ENCODE measurements around the gene TRIM44. TPM values are rescaled to one million over a fixed set of nuclear protein-coding genes. Genes with fewer than 3 reads are reported as not detected.

The TRIM44 gene
- total RNA-seq, 2 experiments from 2014 or later: 11.3 to 19.9 TPM

GRCh38 chr11:35623621-35624168, 38.9 kb upstream of the TRIM44 start:
- Histone ChIP-seq H3K27ac (ENCODE audit: low read depth, low read length, poor library complexity, severe bottlenecking) (no peak overlapping the region), H3K4me1 (ENCODE audit: insufficient read depth, low read length, poor library complexity, severe bottlenecking) (no peaks in the 10 kb centered on the region), H3K9me3 (ENCODE audit: low read length) (no peaks in the 10 kb centered on the region), H3K36me3 (ENCODE audit: insufficient read depth, low read length) (no peaks in the 10 kb centered on the region), H3K79me2 (ENCODE audit: insufficient read depth, low read depth, low read length) (no peaks in the 10 kb centered on the region), H3K4me3 (ENCODE audit: low read depth, low read length, poor library complexity, severe bottlenecking) (no peak overlapping the region), H3K4me2 (ENCODE audit: low read length) (no peak overlapping the region), H3K9me2 (ENCODE audit: insufficient read depth, low read length) (no peaks in the 10 kb centered on the region), H2AFZ (ENCODE audit: low read length) (no peak overlapping the region), H4K20me1 (ENCODE audit: insufficient read depth, low read length) (no peaks in the 10 kb centered on the region; the same call in 1 of the 2 replicates)
- ChIA-PET POLR2A (no interaction called here), CTCF (ENCODE audit: unreplicated experiment) (interaction anchor here (0.6 kb wide), 1 partner anchor 571 kb away, joined by 3 read pairs; no protein-coding TSS in a partner anchor)
- no peak for DNase-seq (ENCODE audit: low spot score)
- TF ChIP-seq CTCF (conservative IDR thresholded peaks at IDR 0.05; ENCODE audit: low read length) (no peak), EZH2phosphoT487 (IDR thresholded peaks at IDR 0.05; ENCODE audit: borderline replicate concordance, low read depth, low read length) (no peak)
- intact Hi-C loops (cut with micrococcal nuclease; ENCODE audit: unreplicated experiment): no loop called here
- no TSS peak for BruUV-seq (replicated peaks)

GRCh38 chr11:35624316-35624715, 38.3 kb upstream of the TRIM44 start:
- CTCF ChIA-PET (ENCODE audit: unreplicated experiment): no interaction called here
- no peaks in the 10 kb centered on the region; the same call in 1 of the 2 replicates for H4K20me1 ChIP-seq (ENCODE audit: insufficient read depth, low read length)
- no peak for DNase-seq (ENCODE audit: low spot score)
- intact Hi-C loops (cut with micrococcal nuclease; ENCODE audit: unreplicated experiment): no loop called here
- no TSS peak for BruUV-seq (replicated peaks)
- TF ChIP-seq EZH2phosphoT487 (IDR thresholded peaks at IDR 0.05; ENCODE audit: borderline replicate concordance, low read depth, low read length): no peak
- no peak for TF ChIP-seq CTCF (conservative IDR thresholded peaks at IDR 0.05; ENCODE audit: low read length)
- no peaks in the 10 kb centered on the region for H3K4me1 ChIP-seq (ENCODE audit: insufficient read depth, low read length, poor library complexity, severe bottlenecking)
- H3K79me2 ChIP-seq (ENCODE audit: insufficient read depth, low read depth, low read length): no peaks in the 10 kb centered on the region
- H3K4me2 ChIP-seq (ENCODE audit: low read length): no peak overlapping the region
- POLR2A ChIA-PET: no interaction called here
- H3K9me3 ChIP-seq (ENCODE audit: low read length): no peaks in the 10 kb centered on the region
- H2AFZ ChIP-seq (ENCODE audit: low read length): no peak overlapping the region
- no peak overlapping the region for H3K4me3 ChIP-seq (ENCODE audit: low read depth, low read length, poor library complexity, severe bottlenecking)
- no peaks in the 10 kb centered on the region for H3K36me3 ChIP-seq (ENCODE audit: insufficient read depth, low read length)
- no peaks in the 10 kb centered on the region for H3K9me2 ChIP-seq (ENCODE audit: insufficient read depth, low read length)
- H3K27ac ChIP-seq (ENCODE audit: low read depth, low read length, poor library complexity, severe bottlenecking): no peak overlapping the region

GRCh38 chr11:35624781-35625180, 37.8 kb upstream of the TRIM44 start:
- no peak for DNase-seq (ENCODE audit: low spot score)
- ChIA-PET POLR2A (interaction anchor here (0.7 kb wide), 1 partner anchor 606 kb away, joined by 3 read pairs; no protein-coding TSS in a partner anchor), CTCF (ENCODE audit: unreplicated experiment) (no interaction called here)
- Histone ChIP-seq H4K20me1 (ENCODE audit: insufficient read depth, low read length) (no peaks in the 10 kb centered on the region; the same call in 1 of the 2 replicates), H3K9me2 (ENCODE audit: insufficient read depth, low read length) (no peaks in the 10 kb centered on the region), H3K4me1 (ENCODE audit: insufficient read depth, low read length, poor library complexity, severe bottlenecking) (no peaks in the 10 kb centered on the region), H3K4me2 (ENCODE audit: low read length) (no peak overlapping the region), H3K4me3 (ENCODE audit: low read depth, low read length, poor library complexity, severe bottlenecking) (no peak overlapping the region), H3K79me2 (ENCODE audit: insufficient read depth, low read depth, low read length) (no peaks in the 10 kb centered on the region), H3K9me3 (ENCODE audit: low read length) (no peaks in the 10 kb centered on the region), H2AFZ (ENCODE audit: low read length) (no peak overlapping the region), H3K27ac (ENCODE audit: low read depth, low read length, poor library complexity, severe bottlenecking) (no peak overlapping the region), H3K36me3 (ENCODE audit: insufficient read depth, low read length) (no peaks in the 10 kb centered on the region)
- intact Hi-C loops (cut with micrococcal nuclease; ENCODE audit: unreplicated experiment): no loop called here
- no TSS peak for BruUV-seq (replicated peaks)
- TF ChIP-seq EZH2phosphoT487 (IDR thresholded peaks at IDR 0.05; ENCODE audit: borderline replicate concordance, low read depth, low read length) (no peak), CTCF (conservative IDR thresholded peaks at IDR 0.05; ENCODE audit: low read length) (no peak)
